ENCODE results near the gene PRDM16.

GRCh38 chr1:3126756-3127678 lies 58.0 kb downstream of the PRDM16 start:
- TF ChIP-seq, protein P1, sequence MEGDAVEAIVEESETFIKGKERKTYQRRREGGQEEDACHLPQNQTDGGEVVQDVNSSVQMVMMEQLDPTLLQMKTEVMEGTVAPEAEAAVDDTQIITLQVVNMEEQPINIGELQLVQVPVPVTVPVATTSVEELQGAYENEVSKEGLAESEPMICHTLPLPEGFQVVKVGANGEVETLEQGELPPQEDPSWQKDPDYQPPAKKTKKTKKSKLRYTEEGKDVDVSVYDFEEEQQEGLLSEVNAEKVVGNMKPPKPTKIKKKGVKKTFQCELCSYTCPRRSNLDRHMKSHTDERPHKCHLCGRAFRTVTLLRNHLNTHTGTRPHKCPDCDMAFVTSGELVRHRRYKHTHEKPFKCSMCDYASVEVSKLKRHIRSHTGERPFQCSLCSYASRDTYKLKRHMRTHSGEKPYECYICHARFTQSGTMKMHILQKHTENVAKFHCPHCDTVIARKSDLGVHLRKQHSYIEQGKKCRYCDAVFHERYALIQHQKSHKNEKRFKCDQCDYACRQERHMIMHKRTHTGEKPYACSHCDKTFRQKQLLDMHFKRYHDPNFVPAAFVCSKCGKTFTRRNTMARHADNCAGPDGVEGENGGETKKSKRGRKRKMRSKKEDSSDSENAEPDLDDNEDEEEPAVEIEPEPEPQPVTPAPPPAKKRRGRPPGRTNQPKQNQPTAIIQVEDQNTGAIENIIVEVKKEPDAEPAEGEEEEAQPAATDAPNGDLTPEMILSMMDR (IDR thresholded peaks at IDR 0.05; ENCODE audit: borderline replicate concordance, extremely low read depth, low read length, poor library complexity, severe bottlenecking) = no peak
- no peak for TF ChIP-seq EZH2 (IDR thresholded peaks at IDR 0.05; ENCODE audit: borderline replicate concordance, low read depth, low read length, severe bottlenecking)
